Measurements from ENCODE around the gene NFKBIE.

The NFKBIE gene

DNA sequence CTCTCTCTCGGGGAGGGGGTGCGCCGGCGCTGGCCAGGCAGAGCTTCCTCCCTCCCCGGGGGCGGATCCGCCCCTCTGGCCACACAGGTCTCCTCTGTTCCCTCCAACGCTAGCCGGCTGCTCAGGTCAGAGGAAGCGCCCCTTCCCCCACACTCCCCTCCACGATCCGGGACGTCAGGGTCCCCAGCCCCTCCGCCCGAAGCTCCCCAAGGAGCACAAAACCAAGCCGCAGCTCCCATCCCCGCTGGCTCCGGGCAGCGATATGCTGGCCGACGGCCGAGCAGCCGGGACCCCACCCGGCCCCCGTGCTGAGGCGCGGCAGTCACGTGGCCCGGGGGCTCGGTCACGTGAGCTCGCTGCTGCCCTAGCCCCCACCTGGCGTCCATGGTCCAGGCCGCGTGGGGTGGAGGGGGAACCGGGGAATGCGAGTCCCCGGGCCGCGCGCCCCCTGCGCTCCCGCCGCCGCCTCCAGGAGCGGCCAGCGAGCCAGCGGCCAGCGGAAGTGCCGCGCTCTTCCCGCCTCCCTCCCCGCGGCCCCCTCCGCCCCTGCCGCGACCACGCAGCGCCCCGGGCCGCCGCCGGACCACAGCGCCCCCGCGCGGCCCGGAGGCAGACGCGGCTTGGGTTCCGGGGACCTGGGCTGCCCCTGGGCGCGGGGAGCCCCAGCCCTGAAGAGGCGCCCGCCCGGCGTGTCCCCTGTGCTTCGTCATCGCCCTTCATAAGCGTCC, 8.2 kb downstream of the NFKBIE start, which contains the start of gene SLC35B2:
TSS of gene SLC35B2 (minus strand) at position 504 of the 728 bp plus-strand sequence. CDS start at position 386, 118 bp downstream.
- Histone ChIP-seq H3K4me3 (ENCODE audit: low read length in 2 of 2) (peak within 1 kb of the TSS; percentile 79 to 89), H3K9ac (ENCODE audit: low read length in 2 of 2) (peak within 1 kb of the TSS; percentile 73 to 74), H3K27me3 (ENCODE audit: control insufficient read depth in 1 of 2, insufficient read depth in 2 of 2, low read length in 2 of 2) (no peaks in the 10 kb centered on the region), H3K9me3 (ENCODE audit: control insufficient read depth in 2 of 2, low read length in 2 of 2) (no peaks in the 10 kb centered on the region), H3K36me3 (ENCODE audit: control insufficient read depth in 2 of 2, insufficient read depth in 2 of 2, low read length in 2 of 2) (peaks cover 22 to 35% of the 10 kb centered on the region in 2 donors), H3K4me1 (ENCODE audit: control insufficient read depth, insufficient read depth, low read length) (peaks cover 21% of the 10 kb centered on the region), H3K27ac (ENCODE audit: low read length) (peak within 1 kb of the TSS; percentile 69)

DNA sequence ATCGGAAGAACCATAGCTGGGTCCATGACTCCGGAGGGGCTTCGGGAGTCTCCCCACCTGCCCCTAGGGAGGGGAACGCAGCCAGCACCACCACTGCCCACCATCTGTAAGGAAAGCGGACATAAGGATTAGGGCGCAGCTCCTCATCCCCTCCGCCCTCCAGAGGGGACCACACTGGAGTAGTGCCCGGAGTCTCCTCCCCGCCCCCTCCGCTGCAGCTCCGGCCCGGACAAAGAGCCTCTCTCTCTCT, 8.7 kb downstream of the NFKBIE start:
- Histone ChIP-seq H3K9ac (ENCODE audit: low read length in 2 of 2) (peak overlapping the region; percentile 73 to 74), H3K27ac (ENCODE audit: low read length) (peak overlapping the region; percentile 69), H3K36me3 (ENCODE audit: control insufficient read depth in 2 of 2, insufficient read depth in 2 of 2, low read length in 2 of 2) (peaks cover 27 to 40% of the 10 kb centered on the region in 2 donors), H3K9me3 (ENCODE audit: control insufficient read depth in 2 of 2, low read length in 2 of 2) (no peaks in the 10 kb centered on the region), H3K4me3 (ENCODE audit: low read length in 2 of 2) (peak overlapping the region; percentile 79 to 89), H3K27me3 (ENCODE audit: control insufficient read depth in 1 of 2, insufficient read depth in 2 of 2, low read length in 2 of 2) (no peaks in the 10 kb centered on the region), H3K4me1 (ENCODE audit: control insufficient read depth, insufficient read depth, low read length) (peaks cover 20% of the 10 kb centered on the region)

DNA sequence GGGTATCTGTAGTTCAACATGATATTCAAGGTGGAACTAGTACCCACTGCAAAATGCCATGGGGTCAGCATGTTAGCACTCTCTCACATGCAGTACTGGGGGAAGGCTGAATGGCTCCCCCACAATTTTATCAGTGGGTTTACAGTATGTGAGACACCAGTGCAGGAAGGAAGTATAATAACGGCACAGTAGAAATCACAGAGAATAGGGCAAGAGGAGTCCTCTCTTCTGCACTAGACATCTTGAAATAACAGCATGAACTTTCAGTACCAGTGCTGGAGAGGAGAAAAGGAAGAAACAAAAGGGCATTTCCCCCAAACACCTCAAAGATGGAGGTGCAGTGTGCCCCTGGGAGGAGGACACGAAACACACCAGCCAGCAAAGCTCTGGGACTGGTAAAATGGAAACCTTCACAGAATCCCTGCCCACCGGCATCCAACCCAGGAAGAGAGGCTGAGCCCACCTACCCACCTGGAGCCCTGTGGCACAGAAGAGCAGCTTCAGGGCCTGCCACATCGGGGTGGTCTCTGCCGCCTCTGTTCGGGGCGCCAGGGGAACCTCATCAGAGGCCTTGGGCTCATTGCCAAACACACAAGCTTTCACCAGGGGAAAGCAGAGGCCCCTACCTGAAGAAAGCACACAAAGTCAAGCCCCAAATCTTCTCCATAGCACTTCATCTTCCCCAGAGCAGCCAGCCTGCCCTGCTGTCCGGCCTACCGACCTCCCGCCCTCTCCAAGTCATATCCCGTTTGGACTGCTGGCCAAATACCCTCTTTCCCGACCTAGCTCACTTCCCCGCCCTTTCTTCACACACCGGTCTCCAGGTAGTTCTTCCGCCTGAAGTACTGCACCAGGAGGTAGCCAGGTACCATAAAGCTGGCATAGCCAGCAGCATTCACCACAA, 9.2 kb downstream of the NFKBIE start:
- Histone ChIP-seq H3K9me3 (ENCODE audit: control insufficient read depth in 2 of 2, low read length in 2 of 2) (no peaks in the 10 kb centered on the region), H3K4me1 (ENCODE audit: control insufficient read depth, insufficient read depth, low read length) (peaks cover 20% of the 10 kb centered on the region), H3K9ac (ENCODE audit: low read length in 2 of 2) (peak overlapping the region; percentile 73 to 74), H3K4me3 (ENCODE audit: low read length in 2 of 2) (peak overlapping the region; percentile 79 to 89), H3K27me3 (ENCODE audit: control insufficient read depth in 1 of 2, insufficient read depth in 2 of 2, low read length in 2 of 2) (no peaks in the 10 kb centered on the region), H3K27ac (ENCODE audit: low read length) (peak overlapping the region; percentile 69), H3K36me3 (ENCODE audit: control insufficient read depth in 2 of 2, insufficient read depth in 2 of 2, low read length in 2 of 2) (peaks cover 33 to 42% of the 10 kb centered on the region in 2 donors)

DNA sequence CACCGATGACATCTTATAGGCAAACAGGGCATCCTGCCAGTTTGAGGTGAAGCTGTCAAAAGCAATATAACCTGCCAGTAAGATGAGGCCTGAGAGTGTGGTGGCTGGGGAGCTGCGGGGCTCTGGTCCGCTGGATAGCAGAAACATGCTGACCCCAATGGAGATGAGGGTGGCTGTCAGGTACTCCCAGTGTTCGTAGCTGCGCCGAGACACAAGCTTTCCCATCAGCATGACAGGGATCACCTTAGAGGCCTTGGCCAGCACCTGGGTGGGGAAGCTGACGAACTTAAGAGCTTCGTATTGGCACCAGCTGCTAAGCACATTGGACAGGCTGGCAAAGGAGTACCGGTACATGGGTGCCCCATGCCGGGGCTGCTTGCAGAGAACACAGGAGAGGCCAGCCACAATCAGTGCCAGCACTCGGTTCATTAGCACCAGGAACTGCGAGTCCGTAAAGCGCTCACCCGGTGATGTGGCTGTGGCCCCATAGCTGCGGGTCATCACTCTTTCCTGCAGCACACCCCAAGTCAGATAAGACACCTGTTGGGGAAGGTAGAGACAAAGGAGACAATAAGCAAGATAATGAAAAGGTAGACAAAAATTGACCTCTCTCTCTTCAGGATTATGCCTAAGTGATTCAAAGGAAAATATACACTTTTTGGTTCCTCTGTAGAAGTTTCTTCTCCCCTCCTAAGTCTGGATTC, 10.1 kb downstream of the NFKBIE start:
- Histone ChIP-seq H3K27me3 (ENCODE audit: control insufficient read depth in 1 of 2, insufficient read depth in 2 of 2, low read length in 2 of 2) (no peaks in the 10 kb centered on the region), H3K4me1 (ENCODE audit: control insufficient read depth, insufficient read depth, low read length) (peaks cover 20% of the 10 kb centered on the region), H3K9ac (ENCODE audit: low read length in 2 of 2) (no peak overlapping the region), H3K4me3 (ENCODE audit: low read length in 2 of 2) (no peak overlapping the region), H3K27ac (ENCODE audit: low read length) (no peak overlapping the region), H3K36me3 (ENCODE audit: control insufficient read depth in 2 of 2, insufficient read depth in 2 of 2, low read length in 2 of 2) (peaks cover 42 to 51% of the 10 kb centered on the region in 2 donors), H3K9me3 (ENCODE audit: control insufficient read depth in 2 of 2, low read length in 2 of 2) (no peaks in the 10 kb centered on the region)

DNA sequence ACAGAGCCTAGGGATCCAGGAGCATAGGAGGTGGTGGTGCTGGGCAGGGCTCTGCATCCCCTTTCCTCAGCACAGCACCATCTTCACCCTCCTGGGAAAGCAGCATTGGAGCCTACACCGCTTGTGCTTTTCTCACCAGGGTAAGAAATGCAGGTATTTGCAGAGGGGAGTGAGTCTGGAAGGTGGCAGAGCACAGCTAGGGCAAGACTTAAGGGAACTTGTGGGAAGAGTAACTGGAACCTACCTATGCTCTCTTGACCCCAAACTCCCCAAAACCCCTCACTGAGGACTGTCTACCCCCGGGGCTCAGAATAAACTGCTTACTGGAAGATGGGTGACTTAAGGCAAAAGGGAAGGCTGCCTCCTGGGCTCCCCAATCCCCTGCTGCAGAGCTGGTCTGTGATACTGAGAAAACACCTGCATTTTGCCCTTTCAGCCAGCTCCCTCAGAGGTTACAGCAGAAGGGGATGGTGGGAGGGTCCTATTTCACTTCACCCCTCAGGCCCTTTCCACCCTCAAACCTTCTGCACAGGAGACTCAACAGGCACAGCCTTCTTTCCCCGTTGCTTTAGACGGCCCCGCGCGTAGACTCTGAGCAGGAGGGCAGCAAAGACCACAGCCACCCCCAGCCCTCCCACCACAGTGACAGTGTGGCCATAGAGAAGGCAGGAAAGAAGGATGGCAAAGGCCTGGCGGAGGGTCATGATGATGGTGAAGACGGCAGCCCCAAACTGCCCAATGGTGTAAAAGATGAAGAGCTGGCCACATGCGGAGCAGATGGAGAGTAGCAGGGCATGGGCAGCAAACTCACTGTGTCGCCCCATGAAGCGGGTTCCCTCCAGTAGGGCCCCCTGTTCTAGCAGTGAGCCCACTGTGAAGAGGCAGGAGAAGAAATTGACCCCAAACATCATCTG, 10.9 kb downstream of the NFKBIE start:
- no peak overlapping the region for H3K9ac ChIP-seq (ENCODE audit: low read length in 2 of 2)
- no peaks in the 10 kb centered on the region for H3K27me3 ChIP-seq (ENCODE audit: control insufficient read depth in 1 of 2, insufficient read depth in 2 of 2, low read length in 2 of 2)
- no peak overlapping the region for H3K4me3 ChIP-seq (ENCODE audit: low read length in 2 of 2)
- peaks cover 50 to 55% of the 10 kb centered on the region in 2 donors for H3K36me3 ChIP-seq (ENCODE audit: control insufficient read depth in 2 of 2, insufficient read depth in 2 of 2, low read length in 2 of 2)
- H3K9me3 ChIP-seq (ENCODE audit: control insufficient read depth in 2 of 2, low read length in 2 of 2), result no peaks in the 10 kb centered on the region
- peaks cover 25% of the 10 kb centered on the region for H3K4me1 ChIP-seq (ENCODE audit: control insufficient read depth, insufficient read depth, low read length)
- no peak overlapping the region for H3K27ac ChIP-seq (ENCODE audit: low read length)

DNA sequence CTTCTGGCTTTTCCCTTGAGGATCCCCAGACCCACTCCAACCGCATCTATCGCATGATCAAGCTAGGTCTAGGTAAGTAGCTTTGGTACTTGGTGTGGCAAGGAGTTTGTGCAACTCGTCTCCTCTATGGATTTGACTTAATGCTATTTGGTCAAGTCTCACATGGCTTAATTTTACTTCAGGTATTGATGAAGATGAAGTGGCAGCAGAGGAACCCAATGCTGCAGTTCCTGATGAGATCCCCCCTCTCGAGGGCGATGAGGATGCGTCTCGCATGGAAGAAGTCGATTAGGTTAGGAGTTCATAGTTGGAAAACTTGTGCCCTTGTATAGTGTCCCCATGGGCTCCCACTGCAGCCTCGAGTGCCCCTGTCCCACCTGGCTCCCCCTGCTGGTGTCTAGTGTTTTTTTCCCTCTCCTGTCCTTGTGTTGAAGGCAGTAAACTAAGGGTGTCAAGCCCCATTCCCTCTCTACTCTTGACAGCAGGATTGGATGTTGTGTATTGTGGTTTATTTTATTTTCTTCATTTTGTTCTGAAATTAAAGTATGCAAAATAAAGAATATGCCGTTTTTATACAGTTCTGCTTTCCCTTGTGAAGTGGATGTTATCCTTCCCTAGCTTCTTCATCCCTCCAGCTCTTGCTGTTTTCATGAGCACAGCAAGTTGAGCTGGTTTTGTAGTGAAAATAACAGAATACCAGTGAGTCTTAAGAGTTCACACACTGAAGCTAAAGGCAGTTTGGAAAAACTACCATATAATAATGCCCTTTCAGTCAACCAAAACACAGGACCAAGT, 11.8 kb downstream of the NFKBIE start:
- Histone ChIP-seq H3K9me3 (ENCODE audit: control insufficient read depth in 2 of 2, low read length in 2 of 2) (no peaks in the 10 kb centered on the region), H3K36me3 (ENCODE audit: control insufficient read depth in 2 of 2, insufficient read depth in 2 of 2, low read length in 2 of 2) (peaks cover 59 to 63% of the 10 kb centered on the region in 2 donors), H3K4me3 (ENCODE audit: low read length in 2 of 2) (no peak overlapping the region), H3K27ac (ENCODE audit: low read length) (no peak overlapping the region), H3K27me3 (ENCODE audit: control insufficient read depth in 1 of 2, insufficient read depth in 2 of 2, low read length in 2 of 2) (no peaks in the 10 kb centered on the region), H3K4me1 (ENCODE audit: control insufficient read depth, insufficient read depth, low read length) (peaks cover 34% of the 10 kb centered on the region), H3K9ac (ENCODE audit: low read length in 2 of 2) (no peak overlapping the region)

DNA sequence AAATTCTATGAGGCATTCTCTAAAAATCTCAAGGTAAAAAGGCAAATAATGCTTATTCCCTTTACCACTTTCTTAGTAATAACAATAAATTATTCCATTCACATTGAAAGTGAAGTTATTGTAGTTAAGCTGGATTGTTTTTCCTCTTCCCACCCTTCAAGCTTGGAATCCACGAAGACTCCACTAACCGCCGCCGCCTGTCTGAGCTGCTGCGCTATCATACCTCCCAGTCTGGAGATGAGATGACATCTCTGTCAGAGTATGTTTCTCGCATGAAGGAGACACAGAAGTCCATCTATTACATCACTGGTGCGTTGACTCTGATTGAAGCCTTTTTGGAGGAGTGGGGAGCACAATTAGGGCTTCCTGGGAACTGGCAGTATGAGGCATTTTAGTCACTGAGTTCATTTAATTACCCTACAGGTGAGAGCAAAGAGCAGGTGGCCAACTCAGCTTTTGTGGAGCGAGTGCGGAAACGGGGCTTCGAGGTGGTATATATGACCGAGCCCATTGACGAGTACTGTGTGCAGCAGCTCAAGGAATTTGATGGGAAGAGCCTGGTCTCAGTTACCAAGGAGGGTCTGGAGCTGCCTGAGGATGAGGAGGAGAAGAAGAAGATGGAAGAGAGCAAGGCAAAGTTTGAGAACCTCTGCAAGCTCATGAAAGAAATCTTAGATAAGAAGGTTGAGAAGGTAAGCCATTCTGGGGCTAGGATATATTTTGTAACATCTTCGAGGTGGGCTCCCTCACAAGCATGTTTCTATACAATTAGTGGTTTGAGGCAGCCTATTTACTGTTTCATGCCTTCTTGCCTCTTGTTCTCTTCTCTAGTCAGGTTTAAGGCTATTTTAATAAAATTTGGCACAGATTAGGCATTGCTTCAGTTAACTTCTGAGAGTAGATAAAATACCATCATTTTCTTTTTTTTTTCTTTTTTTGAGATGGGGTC, 13.5 kb downstream of the NFKBIE start:
- H3K9me3 ChIP-seq (ENCODE audit: control insufficient read depth in 2 of 2, low read length in 2 of 2), result no peaks in the 10 kb centered on the region
- H3K27me3 ChIP-seq (ENCODE audit: control insufficient read depth in 1 of 2, insufficient read depth in 2 of 2, low read length in 2 of 2), result no peaks in the 10 kb centered on the region
- H3K9ac ChIP-seq (ENCODE audit: low read length in 2 of 2), result no peak overlapping the region
- H3K4me3 ChIP-seq (ENCODE audit: low read length in 2 of 2), result no peak overlapping the region
- peaks cover 59 to 63% of the 10 kb centered on the region in 2 donors for H3K36me3 ChIP-seq (ENCODE audit: control insufficient read depth in 2 of 2, insufficient read depth in 2 of 2, low read length in 2 of 2)
- H3K27ac ChIP-seq (ENCODE audit: low read length), result no peak overlapping the region
- peaks cover 34% of the 10 kb centered on the region for H3K4me1 ChIP-seq (ENCODE audit: control insufficient read depth, insufficient read depth, low read length)

DNA sequence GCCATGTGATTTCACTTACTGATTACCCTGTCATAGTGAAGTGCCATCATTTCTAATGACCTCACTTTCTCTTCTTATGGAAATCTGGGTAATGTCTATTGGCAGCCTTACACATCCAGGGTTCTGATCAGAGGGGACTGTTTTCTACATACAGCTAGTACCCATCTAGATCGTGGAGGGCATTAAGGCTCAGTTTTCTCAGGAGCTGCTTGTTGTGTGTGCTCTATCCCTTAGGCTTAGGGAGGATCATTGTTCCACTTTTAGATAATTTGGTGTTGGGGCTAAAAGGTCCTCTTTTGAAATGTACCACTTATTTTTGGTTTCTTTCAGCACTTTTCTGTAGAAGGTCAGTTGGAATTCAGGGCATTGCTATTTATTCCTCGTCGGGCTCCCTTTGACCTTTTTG, 14.6 kb downstream of the NFKBIE start:
- Histone ChIP-seq H3K27me3 (ENCODE audit: control insufficient read depth in 1 of 2, insufficient read depth in 2 of 2, low read length in 2 of 2) (no peaks in the 10 kb centered on the region), H3K4me1 (ENCODE audit: control insufficient read depth, insufficient read depth, low read length) (peaks cover 30% of the 10 kb centered on the region), H3K9ac (ENCODE audit: low read length in 2 of 2) (peak overlapping the region in 1 of 2 donors; percentile 13), H3K27ac (ENCODE audit: low read length) (peak overlapping the region; percentile 6), H3K36me3 (ENCODE audit: control insufficient read depth in 2 of 2, insufficient read depth in 2 of 2, low read length in 2 of 2) (peaks cover 59 to 63% of the 10 kb centered on the region in 2 donors), H3K4me3 (ENCODE audit: low read length in 2 of 2) (no peak overlapping the region), H3K9me3 (ENCODE audit: control insufficient read depth in 2 of 2, low read length in 2 of 2) (no peaks in the 10 kb centered on the region)

Data from stomach smooth muscle (tissue), 2 donors.